ENCODE results near the gene MAPK11.

DNA sequence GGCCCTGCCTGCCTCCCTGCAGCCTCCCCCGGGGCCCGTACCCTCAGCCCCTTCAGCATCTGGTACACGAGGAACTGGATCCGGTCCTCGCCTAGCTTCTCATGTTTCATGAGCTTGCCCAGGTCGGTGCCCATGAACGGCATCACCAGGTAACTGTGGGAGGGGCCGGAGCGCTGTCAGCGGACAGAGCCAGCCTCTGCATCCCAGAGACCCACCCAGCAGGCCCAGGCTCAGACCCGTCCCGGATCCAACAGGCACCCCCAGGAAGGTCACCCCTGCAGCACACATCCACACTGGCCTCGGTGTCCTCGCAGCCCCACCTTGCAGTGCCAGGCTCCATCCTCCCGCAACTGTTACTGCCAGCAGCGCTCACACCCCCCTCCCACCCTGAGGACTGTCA lies 13.1 kb downstream of the MAPK11 start:
- TF ChIP-seq, protein P1, sequence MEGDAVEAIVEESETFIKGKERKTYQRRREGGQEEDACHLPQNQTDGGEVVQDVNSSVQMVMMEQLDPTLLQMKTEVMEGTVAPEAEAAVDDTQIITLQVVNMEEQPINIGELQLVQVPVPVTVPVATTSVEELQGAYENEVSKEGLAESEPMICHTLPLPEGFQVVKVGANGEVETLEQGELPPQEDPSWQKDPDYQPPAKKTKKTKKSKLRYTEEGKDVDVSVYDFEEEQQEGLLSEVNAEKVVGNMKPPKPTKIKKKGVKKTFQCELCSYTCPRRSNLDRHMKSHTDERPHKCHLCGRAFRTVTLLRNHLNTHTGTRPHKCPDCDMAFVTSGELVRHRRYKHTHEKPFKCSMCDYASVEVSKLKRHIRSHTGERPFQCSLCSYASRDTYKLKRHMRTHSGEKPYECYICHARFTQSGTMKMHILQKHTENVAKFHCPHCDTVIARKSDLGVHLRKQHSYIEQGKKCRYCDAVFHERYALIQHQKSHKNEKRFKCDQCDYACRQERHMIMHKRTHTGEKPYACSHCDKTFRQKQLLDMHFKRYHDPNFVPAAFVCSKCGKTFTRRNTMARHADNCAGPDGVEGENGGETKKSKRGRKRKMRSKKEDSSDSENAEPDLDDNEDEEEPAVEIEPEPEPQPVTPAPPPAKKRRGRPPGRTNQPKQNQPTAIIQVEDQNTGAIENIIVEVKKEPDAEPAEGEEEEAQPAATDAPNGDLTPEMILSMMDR (IDR thresholded peaks at IDR 0.05; ENCODE audit: low read depth, low read length), result no peak
- TF ChIP-seq EZH2phosphoT487 (IDR thresholded peaks at IDR 0.05; ENCODE audit: low read depth), result no peak

Measured in OCI-LY3 (cell line).